VCaP (cell line): ENCODE measurements around the gene FAM3B.

ENCODE experiments used
- H3K27ac ChIP-seq: fragments of 450-650 bp; 2 replicates; pipeline ENCODE4 v1.5.1; 2017
- CTCF ChIP-seq: fragments of 450-650 bp; conservative IDR thresholded peaks from 2 replicates; pipeline ENCODE4 v1.5.1; 2017; ENCODE audit warnings: mild to moderate bottlenecking, moderate library complexity

Gene FAM3B

DNA sequence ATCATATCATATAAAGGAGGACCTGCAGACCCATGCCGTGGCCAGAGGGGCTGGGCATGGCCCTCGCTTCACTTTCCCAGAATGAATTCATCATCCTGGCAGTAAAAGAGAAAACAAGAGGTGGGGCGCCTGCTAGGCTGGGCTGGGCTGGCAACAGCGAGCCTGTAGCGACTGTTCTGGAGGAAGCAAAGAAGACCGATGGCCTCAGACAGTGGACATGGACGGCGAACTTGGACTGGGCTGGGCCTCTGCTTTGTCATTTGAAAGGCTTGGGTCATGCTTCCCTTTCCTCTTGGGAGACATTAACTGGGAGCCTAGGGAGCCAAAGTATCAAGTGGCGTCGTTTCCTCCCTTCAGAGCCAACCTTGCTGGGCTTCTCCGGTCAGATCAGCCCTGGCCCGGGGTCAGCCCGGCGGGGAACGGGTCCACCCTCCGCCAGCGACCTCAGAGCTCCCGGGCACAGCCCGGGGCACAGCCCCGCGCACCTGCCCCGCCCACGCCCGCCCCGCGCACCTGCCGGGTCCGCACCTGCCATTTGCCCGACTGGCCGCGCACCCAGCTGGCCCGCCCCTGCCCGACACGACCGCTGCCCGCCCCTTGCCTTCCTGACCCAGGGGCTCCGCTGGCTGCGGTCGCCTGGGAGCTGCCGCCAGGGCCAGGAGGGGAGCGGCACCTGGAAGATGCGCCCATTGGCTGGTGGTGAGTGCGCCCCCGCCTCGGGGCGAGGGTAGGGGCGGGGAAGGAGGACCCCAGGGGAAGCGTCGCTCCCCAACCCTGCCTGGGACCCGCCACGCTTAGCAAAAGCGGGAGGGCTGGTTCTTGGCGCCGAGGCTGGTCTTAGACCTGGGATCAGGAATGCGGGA is at the start of gene FAM3B:
Gene FAM3B, plus strand, starts transcription at position 602 of the 863 bp plus-strand sequence. Its CDS starts 79 bp downstream, at position 681.
- TF ChIP-seq CTCF = no peak
- H3K27ac ChIP-seq = peak within 1 kb of the TSS; percentile 81

- no peak overlapping the region for H3K27ac ChIP-seq
- TF ChIP-seq CTCF = no peak
These were observed 49.3 kb upstream of the FAM3B start for GRCh38 chr21:41267346-41267745.

DNA sequence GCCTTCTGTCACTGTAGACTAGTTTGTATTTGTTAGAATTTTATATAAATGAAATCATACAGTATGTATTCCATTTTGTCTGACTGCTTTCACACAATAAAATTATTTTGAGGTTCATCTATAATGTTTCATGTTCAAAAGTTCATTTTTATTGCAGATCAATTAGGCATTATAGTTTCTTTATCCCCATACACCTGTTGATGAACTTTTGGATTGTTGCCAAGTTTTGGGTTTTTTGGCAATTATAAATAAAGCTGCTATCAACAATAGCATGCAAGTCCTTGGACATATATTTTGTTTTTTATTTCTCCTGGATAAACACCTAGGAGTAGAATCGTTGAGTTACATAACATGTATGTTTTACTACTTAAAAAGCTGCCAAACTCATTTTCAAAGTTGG is 47.1 kb upstream of the FAM3B start:
- H3K27ac ChIP-seq = no peak overlapping the region
- no peak for TF ChIP-seq CTCF

DNA sequence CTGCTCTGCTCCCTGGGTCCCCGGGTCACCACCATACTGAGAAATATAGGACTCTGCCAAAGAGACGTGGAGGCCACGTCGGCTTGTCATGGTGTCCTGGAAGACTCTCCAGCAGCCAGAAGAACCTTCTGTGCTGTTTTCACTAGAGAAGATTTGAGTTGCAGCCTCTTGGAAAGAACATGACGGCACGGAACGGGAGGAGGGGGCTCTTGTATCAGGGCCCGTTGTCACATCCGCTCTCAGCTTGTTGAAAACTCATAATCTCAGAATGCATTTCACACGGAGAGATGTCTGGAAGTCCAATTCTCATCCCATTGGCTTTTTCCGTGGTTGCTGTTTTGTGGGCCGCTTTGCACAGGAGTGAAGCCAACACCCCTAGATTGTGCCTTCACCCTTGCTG is 39.4 kb upstream of the FAM3B start:
- TF ChIP-seq CTCF = no peak
- H3K27ac ChIP-seq = no peak overlapping the region

- TF ChIP-seq CTCF = no peak
- no peak overlapping the region for H3K27ac ChIP-seq
These were observed 38.8 kb upstream of the FAM3B start for GRCh38 chr21:41277846-41278245.

- no peak overlapping the region for H3K27ac ChIP-seq
- TF ChIP-seq CTCF = no peak
These were observed 36.3 kb upstream of the FAM3B start for GRCh38 chr21:41280115-41280919.

DNA sequence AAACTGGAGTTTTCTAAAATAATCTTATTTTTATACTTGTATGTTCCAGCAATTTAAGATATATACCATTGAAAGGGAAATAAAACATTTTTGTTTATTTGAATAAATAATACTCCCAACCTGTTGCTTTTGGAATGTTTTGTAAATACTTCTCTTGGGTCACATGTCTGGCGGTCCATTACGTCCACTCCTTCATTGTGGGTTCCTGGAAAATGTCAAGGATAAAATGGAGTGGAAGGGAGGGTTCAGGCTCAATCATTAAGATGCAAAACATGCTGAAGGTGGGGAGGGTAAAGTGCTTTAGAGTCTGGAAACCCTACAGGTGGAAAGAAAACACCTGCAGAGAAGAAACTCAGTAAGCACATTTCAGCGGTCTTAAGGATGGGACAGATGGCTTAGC is 34.2 kb upstream of the FAM3B start:
- H3K27ac ChIP-seq = no peak overlapping the region
- no peak for TF ChIP-seq CTCF
